Suppressor macrophage (primary cell): ENCODE measurements around the gene PPARD.
A peak's percentile ranks its signal among the peaks of the same experiment; 100 is the strongest.

Experiments
- DNase-seq, 4 experiments: peaks; one replicate each; pipeline ENCODE4 v3.0.0-alpha.2; 2020 to 2022

The PPARD gene

DNA sequence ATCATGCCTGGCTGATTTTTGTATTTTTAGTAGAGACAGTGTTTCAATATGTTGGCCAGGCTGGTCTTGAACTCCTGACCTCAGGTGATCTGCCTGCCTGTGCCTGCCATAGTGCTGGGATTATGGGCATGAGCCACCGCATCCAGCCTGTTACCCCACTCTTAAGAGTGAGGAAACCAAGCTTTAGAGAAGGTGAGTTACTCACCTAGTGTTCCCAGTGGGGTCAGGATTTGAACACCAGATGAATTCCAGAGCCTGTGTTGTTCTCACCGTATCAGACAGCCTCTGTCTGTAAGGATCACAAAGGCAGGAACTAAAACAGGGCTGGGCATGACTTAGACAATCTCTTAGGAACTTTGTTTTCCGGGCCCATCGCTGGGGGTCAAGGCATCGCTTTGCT is 100.3 kb downstream of the PPARD start:
- DNase-seq, result no peak

DNA sequence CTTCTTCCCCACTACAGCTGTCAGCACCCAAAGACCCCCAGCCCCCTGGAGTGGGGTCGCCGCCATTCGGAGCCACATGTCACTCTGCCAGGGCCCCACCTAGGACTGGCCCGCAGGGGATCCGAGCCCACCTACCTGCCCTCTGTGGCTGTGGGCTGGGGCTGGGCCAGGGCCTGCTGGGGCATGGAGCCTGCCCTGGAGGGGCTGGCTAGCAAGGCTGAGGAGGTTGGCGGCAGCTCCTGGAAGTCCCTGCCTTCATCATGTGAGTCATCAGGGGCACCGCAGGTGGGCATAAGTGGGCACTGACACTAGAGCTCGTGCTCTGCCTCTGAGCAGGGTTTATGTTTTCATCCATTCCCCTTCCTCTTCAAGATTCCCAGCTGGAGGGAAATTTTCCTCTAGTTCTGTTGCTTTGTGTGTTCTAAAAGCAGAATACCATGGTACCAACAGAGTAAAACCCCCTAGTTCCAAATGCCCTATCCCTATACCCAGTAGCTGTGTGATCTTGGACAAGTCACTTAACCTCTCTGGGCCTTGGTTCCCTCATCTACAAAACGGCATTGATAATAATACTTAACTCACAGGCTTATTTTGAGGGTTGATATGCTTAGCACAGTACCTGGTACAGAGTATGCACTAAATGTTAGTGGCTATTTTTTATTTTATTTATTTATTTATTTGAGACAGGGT is 101.1 kb downstream of the PPARD start:
- DNase-seq, result no peak

DNA sequence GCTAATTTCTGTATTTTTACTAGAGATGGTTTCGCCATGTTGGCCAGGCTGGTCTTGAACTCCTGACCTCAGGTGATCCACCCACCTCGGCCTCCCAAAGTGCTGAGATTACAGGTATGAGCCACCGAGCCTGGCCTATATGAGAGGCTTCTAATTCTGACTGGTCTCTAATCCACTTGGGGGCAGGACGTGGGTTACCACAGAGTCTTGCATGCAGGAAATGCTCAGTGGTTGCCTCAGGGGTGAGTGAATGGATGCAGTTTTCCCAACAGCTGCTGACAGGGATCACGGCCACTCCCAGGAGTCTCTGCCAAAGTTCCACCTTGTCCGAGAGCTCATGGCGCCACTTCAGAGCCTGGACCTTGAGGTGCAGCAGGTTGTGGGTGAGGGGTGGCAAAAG is 103.3 kb downstream of the PPARD start:
- DNase-seq, result no peak

DNA sequence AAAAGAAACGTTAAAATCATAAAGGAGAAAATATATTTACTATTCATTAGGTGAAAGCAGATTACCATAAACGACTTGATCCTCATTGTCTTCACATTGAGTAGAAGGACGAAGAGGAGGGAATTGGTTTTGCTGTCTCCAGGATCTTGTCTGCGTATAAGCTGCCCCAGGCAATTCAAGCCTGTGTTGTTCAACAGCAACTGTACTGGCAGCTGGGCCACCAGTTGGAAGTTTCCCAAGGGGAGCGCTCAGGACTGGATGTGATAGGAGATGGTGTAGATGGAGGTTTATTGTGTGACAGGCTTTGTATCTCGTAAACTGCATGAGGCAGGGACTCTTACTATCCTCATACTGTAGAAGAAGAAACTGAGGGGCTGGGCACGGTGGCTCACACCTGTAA is 105.8 kb downstream of the PPARD start:
- no peak for DNase-seq

DNA sequence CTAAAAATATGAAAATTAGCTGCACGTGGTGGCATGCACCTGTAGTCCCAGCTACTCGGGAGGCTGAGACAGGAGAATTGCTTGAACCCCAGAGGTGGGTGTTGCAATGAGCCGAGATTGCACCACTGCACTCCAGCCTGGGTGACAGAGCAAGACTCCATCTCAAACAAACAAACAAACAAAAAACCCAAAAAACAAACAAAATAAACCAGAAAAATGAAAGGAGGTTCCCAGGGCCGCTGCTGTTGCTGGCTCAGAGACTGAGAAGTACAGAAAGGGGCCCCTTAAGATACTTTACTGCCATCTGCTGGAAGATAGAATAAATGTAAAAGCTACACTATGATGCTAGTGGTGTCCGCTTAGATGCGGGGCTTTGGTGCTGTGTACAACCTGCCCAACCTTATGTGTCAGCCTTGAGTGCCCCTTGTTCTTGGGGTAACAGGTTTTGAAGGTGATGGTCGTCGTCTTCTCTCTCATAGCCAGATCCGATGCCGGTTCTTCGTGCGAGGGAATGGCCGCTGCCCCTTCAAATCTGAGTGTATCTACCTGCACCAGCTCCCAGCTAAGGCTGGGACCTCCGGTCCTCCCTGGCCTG is 107.0 kb downstream of the PPARD start:
- peak; percentile 49 to 94 (median 82) for DNase-seq

DNA sequence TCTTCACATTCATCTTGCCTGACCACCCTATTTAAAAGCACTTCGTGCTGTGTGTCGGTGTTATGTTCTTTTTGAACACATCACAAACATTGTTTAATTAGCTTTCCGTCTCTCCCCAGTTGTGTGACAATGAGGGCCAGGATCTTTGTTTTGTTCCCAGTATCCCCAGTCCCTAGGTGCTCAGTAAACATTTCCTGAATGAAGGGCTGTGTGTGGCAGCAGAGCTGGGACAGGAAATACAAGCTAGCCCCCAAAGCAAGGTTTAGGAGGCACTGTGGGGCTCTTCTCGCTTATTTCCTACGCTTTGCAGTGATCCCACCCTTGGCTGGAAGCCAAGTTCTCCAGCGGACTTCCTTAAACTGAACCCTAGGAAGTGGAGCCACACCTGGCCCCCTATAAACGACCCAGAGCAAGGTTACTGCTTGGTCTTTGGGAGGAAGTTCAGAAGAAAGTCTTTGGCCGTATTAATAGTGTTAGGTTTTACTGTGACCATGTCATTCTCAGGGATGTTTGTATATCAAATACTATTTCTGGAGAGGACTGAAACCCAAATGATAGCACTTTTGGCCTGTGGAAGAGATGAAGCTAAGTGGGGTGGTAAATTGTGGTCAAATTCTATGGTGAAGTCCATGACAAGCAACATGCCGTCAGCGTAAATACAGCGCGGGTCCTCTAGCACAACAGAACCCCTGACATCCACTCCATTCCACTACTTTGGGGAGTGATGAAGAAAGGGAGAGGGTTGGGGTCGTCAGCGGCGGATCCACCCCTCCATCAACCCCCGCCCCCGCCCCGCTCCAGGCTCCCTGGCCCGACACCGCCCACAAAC is 109.2 kb downstream of the PPARD start:
- DNase-seq, result peak in 2 of 4 experiments; percentile 20 to 28

DNA sequence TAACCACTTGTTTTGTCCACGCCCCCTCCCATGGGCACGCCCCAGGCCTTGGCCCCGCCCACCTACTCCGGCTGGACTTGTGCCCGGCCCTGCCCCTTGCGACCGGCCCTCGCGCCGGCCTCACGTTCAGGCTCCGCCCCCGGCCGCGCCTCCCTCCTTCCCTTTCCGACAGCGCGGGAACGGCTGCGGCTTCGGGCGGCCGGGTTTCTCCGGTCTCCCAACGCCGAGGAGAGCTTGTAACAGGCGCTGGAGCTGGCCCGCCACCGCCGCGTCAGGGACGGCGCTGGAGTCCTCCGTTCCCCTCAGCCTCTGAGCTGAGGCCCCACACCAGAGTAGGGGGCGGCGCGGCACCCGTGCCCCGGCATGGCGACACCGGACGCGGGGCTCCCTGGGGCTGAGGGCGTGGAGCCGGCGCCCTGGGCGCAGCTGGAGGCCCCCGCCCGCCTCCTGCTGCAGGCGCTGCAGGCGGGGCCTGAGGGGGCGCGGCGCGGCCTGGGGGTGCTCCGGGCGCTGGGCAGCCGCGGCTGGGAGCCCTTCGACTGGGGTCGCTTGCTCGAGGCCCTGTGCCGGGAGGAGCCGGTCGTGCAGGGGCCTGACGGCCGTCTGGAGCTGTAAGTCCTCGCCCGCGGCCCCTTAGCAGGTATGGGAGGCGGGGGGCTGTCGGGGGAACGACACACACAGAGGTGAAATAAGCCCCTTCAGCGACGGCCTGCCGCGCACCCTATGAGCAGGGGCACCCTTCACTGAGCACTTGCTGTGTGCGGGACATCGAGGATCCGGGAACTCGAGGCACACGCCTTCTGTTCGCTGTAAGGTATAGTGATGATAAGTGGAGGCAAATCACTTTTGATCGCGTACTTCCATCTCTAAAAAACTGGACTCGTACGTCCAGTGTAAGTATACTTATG is 110.1 kb downstream of the PPARD start, which contains the start of gene FANCE:
Gene FANCE, plus strand, starts transcription at position 156 of the 908 bp plus-strand sequence. Its CDS starts 208 bp downstream, at position 364.
- peak; percentile 95 to 99 (median 96) for DNase-seq

DNA sequence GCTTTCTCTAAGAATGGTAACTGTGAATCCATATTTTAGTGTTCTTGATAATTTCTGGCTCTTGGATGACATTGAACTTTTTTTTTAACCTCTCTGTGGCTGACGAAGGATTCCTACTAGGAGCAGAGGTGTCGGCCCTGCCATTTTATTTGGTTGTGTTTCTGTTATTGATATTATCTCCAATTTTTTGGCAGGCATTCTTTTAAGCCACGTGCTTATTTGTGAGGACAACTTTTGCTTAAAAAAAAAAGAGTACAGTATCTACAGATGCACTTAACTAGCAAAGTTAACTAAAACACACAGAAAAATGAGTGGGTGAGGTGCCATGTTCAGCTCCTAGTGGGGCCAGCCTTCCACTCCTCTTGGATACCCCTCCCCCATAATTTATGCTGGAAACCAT is 110.9 kb downstream of the PPARD start:
- no peak for DNase-seq

DNA sequence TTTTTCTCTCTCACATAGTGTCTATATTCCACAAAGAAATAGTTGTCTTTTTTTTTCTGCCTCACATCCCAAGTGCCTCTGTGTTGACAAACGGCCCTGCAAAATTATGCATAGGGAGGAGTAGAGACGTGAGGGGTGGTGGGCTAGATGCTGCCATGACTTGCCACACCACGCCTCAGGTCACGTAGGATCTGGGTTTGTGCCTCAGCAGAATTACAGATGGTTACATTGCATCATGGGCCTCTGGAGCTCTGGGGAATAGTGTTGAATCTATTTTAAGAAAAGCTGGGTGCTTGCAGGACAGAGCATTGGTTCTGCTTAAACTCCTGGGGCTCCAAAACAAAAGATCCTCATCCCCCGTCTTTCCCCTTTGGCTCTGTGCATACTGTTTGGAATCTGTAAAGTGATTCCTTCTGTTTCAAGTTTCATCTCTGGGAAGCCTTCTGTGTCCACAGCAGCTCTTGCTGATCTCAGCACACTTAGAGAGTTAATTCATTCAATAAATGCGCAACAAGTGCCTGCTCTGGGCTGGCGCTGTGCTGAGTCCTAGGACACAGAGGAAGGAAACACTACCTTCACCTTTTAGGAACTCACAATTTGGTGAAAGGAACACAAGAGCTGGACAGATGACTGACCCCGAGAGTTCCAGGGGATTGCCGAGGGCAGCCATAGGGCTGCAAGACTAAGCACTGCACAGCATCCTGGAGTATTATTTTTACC is 112.2 kb downstream of the PPARD start:
- DNase-seq, result peak; percentile 40 to 70 (median 60)

DNA sequence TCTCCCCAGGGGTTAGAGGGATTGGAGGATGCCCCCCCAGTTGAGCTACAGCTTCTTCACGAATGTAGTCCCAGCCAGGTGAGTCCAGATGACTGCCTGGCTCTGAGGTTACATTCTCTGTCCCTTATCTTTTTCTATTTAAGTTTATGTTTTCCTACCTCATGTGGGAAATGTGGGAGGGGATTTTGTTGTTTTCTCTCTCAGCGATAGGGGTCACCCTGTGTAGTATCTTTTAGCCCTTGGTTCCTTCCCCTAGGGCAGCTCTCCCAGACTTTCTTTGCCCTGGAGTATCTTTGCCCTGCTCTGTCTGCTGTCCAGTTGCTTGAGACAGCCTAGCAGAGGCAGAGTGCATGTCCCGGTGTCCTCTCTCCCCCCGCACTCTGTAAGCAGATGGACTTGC is 115.5 kb downstream of the PPARD start:
- no peak for DNase-seq

DNA sequence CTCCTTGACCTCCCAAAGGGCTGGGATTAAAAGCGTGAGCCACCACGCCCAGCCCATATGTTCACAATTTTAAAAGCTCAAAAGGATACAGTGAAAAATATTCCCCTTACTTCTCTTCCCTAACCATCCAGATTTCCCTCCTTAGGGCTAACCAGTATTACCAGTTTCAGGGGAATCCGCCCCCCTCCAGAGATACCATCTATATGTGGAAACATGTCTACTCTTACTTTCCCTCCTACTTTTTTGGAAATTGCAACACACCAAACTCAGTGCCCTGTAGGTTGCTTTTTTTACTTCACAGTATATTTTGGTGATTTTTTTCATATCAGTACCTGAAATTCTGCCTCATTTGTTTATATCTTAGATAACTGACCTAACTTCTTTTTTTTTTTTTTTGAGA is 118.9 kb downstream of the PPARD start:
- peak in 1 of 4 experiments; percentile 0 for DNase-seq

DNA sequence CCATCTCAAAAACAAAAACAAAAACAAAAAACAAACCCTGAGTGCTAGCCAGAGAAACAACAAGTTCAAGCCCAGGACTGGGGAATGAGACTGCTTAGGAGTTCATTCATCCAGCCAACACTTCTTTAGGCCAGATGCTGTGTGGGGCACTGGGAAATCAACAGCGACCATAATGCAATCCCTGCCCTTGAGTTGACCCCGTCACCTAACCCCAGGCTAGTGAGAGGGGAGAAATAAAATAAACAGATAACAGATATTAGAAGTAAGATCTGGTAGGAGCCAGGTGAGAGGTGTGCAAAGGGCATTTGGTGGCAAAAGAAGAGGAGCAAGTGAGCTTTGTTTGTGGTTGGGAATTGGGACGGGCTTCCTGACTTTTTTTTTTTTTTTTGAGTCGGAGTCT is 120.9 kb downstream of the PPARD start:
- peak in 1 of 4 experiments; percentile 1 for DNase-seq

DNA sequence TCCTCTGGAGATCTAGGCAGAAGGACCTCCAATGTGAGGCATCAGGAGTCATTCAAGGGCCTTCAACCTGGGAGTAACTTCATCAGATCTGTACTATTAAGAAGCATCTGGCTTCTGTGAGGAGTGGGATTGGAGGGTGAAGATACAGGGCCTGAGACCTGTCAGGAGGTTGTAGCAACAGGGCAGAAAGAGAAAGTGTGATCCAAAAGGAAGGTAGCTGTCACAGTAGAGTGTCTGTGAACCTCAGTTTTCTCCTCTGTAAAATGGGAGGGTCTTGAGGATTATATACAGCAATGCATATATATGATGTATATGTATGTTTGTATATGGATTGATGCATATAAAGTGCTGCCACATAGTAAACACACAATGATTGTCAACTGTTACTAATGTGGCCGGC is 123.3 kb downstream of the PPARD start:
- DNase-seq, result peak in 1 of 4 experiments; percentile 0

DNA sequence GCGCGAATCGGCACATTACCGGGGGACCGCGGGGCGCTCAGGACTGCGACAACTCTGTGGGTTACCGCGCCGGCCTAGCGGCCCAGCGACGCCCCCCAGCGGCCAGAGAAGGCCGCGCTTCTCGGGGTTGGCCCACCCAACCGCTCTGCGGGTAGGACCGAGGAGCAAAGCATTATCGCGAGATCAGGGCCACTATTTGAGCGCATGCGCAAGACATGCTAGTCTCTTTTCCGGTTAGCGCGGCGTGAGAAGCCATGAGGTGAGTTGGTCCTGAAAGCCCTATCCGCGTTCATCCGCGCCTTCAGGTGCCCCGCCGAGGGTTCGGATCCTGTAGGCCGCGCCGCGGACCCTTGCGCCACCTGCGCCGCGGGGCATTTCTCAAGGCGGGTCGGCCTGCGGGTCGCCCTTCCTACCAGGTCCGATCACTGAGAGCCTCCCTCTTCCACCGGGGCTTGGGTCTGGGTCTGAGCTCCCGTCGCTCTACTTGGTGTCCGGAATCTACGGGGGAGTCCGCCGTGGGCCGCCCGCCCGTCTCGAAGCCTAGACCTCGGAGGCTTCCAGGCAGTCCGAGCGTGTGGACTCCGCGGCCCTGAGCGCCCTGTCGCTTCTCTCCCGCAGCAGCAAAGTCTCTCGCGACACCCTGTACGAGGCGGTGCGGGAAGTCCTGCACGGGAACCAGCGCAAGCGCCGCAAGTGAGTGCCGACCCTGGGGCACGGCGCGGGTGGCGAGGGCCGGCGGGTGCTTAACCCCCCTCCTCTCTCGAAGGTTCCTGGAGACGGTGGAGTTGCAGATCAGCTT is 126.0 kb downstream of the PPARD start, which contains the start of gene RPL10A:
Gene RPL10A, plus strand, starts transcription at position 221 of the 799 bp plus-strand sequence. Its CDS starts 34 bp downstream, at position 255.
- peak; percentile 98 to 99 (median 98) for DNase-seq

DNA sequence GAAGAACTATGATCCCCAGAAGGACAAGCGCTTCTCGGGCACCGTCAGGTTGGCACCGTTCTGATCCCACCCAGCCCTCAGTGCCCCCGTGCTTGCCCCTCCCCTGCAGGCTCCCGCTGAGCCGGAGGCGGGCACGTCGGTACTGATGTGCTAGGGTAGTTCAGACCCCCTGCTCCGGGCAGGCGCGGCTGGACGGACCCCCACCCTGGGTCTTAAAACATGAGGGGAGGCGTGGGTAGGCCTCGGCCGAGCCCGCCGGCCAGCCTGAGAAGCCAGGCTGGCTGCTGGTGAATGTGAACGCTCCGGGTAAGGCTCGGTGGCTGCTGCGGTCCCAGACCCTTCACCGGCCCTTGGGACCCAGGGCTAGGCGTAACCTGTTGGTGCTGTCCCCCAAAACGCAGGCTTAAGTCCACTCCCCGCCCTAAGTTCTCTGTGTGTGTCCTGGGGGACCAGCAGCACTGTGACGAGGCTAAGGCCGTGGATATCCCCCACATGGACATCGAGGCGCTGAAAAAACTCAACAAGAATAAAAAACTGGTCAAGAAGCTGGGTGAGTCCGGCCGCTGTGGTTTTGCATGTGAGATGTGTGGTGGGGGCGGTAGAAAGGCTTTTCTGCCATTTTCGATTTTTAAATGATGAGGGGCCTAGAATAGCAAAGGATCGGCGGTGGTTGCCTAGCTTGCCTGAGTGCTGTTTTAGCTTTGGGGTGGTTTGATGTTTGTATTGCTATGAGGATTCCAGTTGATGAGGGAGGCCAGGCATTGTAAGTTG is 126.8 kb downstream of the PPARD start:
- peak in 1 of 4 experiments; percentile 27 for DNase-seq

DNA sequence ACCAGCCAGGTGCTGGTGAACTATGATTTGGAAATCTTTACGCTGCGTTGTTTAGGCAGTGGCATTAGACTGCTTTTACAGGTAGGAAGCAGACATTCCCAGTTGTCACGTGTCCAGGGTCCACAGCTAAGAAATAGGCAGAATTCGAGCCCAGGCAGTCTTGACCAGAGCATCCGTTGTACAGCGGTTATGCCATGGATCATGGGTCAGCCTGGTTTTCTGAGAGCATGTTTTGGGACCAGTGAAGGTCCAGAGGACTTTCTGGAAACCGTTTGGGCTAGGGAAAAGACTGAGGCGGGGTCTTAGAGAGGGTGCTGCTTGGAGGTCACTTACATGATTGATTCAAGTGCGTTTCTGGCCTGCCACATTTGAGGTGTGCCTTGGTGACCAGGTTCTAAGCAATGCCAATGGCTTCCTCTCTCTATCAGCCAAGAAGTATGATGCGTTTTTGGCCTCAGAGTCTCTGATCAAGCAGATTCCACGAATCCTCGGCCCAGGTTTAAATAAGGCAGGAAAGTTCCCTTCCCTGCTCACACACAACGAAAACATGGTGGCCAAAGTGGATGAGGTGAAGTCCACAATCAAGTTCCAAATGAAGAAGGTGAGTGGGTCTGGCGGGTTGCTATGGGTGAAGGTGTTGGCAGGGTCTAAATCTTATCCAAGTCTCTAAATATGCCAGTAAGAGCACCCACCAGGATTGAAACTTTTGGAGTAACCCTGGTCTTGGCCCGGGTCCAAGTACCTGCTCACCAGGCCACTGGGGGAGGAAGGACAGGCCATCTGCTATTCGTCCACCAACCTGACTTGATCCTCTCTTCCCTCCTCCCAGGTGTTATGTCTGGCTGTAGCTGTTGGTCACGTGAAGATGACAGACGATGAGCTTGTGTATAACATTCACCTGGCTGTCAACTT is 127.6 kb downstream of the PPARD start:
- DNase-seq, result peak in 1 of 4 experiments; percentile 1

DNA sequence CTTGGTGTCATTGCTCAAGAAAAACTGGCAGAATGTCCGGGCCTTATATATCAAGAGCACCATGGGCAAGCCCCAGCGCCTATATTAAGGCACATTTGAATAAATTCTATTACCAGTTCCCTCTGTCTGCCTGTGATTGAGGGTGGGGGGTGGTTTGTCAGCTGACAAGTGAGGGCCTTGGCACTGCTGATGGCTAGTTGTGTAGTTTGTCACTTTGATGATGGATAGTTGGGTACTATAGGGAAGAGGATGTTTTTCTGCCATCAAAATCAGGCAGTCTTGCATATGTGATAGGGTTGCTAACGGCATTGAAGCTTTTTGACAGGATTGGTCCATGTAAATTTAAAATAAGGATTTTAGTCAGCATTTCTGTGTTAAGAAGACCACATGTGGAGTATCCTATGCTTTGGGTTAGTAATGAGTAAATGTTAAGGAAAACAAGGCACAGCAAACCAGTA is 128.3 kb downstream of the PPARD start:
- DNase-seq, result no peak

DNA sequence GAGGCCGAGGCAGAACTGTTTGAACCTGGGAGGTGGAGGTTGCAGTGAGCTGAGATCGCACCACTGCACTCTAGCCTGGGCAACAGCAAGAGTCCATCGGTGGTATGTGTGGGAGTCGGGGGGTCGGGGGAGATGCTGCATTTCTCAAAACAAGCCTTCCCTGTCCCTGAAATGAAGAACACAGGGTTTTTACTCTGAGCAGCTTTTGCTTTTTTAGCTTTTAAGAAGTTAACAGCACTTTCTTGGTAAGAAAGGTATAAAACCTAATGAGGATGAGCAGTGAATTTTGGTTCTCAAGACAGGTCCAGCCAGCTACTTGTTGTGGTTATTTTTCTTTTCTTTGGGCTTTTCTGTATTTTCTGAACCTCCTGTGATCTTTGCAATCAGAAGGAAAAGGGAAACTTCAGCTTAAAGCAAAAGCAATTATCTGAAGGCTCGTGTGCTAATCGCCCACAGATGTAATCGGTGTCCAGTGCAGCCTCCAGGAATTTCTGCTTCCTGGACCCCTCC is 129.5 kb downstream of the PPARD start:
- no peak for DNase-seq
